GM12874 (cell line): ENCODE results near the gene PLEKHB2.

Experiments used
- TF ChIP-seq, protein P1 (sequence below): IDR thresholded peaks from 2 replicates; pipeline ENCODE4 v1.5.1; 2011; ENCODE audit warnings: low read depth, mild to moderate bottlenecking, control low read depth, low read length, moderate library complexity; ENCODE audit not compliant: insufficient read depth

Gene PLEKHB2

DNA sequence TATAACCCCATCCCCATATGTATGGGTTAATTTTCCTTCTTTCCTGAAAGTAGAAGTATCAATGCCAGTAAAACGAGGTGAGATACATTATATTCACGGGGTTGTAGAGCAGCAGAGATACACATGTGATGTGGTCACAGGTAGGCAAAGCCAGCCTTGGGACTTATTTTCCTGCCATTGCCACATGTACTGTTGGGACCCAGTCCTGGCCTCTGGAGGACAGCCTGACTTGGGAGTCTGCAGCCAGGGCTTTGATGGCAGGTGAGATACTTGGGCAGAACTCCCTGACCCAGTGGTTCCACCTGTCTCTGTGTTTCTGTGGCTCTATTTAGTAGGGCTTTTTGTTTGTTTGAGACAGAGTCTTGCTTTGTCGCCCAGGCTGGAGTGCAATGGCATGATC lies 18.1 kb downstream of the PLEKHB2 start:
- TF ChIP-seq, protein P1, sequence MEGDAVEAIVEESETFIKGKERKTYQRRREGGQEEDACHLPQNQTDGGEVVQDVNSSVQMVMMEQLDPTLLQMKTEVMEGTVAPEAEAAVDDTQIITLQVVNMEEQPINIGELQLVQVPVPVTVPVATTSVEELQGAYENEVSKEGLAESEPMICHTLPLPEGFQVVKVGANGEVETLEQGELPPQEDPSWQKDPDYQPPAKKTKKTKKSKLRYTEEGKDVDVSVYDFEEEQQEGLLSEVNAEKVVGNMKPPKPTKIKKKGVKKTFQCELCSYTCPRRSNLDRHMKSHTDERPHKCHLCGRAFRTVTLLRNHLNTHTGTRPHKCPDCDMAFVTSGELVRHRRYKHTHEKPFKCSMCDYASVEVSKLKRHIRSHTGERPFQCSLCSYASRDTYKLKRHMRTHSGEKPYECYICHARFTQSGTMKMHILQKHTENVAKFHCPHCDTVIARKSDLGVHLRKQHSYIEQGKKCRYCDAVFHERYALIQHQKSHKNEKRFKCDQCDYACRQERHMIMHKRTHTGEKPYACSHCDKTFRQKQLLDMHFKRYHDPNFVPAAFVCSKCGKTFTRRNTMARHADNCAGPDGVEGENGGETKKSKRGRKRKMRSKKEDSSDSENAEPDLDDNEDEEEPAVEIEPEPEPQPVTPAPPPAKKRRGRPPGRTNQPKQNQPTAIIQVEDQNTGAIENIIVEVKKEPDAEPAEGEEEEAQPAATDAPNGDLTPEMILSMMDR: no peak

DNA sequence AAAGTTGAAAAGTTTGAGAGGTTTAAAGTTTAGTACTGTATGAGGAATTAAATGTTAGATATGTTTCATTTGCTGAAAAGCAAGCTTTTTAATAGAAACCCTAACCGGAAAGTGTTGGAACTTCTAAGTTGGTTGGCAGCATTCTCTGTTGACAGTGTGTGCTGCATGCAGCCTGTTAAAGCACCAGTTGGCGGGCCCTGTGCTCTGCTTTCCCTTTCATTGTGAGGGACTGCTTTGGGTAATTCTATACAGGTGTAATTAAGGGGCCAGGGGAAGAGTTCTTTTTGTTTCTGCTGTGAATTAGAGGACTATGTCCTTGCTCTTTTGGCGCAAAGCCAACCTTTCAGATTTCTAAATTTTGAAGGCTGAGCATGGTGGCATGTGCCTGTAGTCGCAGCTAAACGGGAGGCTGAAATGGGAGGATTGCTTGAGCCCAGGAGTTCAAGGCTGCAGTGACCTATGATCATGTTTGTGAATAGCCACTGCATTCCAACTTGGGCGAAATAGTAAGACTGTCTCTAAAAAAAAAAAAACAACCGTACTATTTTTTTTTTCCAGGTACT lies 20.1 kb downstream of the PLEKHB2 start:
- TF ChIP-seq, protein P1: no peak

DNA sequence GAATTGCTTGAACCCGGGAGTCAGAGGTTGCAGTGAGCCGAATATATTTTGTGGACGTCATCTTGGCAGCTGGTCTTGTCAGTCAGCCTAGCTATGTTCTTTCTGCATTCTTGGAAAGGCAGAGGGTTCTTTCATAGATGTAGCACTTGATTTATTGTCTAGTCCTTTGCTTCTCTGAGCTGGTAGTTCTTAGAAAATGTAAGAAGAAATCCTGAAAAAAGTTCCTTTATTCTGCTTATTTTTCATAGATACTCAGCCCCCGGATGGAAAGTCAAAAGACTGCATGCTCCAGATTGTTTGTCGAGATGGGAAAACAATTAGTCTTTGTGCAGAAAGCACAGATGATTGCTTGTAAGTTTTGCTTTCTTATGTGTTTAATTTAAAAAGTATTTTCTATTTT lies 21.3 kb downstream of the PLEKHB2 start:
- TF ChIP-seq, protein P1: no peak

DNA sequence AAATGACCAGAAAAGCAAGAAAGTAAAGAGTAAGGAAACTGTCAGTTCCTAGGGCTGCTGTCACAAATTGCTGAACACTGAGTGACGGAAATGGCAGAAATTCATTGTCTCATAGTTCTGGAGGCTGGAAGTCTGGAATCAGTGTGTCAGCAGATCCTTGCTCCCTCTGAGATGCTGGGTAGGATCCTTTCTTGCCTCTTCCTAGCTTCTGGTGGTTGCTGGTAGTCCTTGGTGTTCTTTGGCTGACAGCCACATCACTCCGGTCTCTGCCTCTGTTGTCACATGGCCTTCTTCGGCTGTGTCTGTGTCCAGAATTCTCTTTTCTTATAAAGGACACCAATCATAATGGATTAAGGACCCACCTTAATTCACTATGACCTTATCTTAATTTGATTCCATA lies 21.9 kb downstream of the PLEKHB2 start:
- TF ChIP-seq, protein P1: no peak

DNA sequence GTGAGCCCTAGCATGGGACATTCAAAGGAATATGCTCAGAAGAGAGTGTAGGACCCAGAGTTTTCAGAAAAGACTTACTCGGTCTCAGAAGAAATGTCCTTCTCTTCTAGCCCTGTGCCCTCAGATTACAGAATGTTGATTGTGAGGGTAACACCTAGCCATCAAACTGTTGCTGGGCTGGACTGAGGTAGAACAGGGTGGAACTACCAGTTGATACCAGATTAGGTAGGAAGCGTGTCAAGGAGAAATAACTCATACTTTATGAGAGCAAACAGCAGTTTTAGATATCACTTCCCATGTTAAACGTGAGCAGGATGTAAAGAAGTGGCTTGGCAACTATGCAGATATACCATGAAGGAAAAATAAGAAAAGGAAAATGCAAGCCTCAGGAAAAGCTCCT lies 22.8 kb downstream of the PLEKHB2 start:
- TF ChIP-seq, protein P1: no peak

DNA sequence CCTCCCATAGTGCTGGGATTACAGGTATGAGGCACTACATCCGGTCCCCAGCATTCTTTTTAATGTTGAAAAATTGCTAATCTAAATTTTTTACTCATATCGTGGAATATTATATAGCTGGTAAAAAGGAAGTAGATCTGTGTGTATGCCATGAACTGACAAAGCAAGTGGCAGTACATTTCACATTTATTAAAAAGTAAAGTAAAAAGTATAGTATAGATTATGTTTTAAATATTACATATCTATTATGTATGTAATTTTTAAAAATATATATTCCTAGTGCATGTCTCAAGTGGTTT lies 25.1 kb downstream of the PLEKHB2 start:
- TF ChIP-seq, protein P1: no peak

DNA sequence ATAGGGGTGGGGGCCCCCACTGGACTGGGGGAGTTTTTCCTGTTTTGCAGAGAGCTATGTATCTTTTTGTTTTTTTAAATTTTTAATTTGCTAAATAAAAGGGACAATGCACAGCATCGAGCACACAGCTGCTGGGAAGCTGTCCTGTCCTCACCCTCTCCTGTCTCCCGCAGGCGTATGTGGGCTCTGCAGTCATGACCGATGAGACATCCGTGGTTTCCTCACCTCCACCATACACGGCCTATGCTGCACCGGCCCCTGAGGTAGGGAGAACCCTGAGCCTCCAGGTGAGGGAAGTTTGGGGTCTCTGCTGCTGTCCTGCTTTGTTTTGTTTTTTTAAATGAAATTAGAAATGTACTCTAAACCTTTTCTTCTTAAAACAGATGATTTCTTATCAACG lies 27.6 kb downstream of the PLEKHB2 start:
- TF ChIP-seq, protein P1: no peak

DNA sequence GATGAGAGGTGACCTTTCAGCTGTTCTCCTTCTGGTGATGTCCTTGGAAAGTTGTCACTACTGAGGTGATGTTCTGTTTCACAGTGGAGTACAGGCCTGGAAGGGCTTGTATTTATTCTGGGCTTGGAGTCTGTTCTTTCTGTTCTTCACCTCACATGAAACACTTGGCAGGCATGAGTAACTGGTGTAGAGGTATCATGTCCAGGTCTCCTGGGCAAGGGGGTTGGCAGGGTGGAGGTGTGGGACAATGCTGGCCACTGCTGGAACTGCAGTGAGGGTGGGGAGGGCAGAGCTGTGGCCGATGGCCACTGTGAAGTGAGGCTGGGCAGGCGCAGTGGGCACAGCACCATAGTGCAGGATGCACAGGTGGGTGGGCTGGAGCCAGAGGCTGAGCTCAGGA lies 35.4 kb downstream of the PLEKHB2 start:
- TF ChIP-seq, protein P1: no peak
